ENCODE data around the gene XXYLT1.
"Not testable (repeated sequence)": the region's sequence is repeated elsewhere in the genome, so short reads cannot be mapped to it uniquely, and the experiment has no call there.

The XXYLT1 gene

GRCh38 chr3:195059471-195060216, 211.3 kb downstream of the XXYLT1 start:
- H3K27me3 Mint-ChIP-seq: no peaks in the 10 kb centered on the region
- no peaks in the 10 kb centered on the region for H3K9me3 Mint-ChIP-seq (ENCODE audit: low read depth)
- H3K4me1 Mint-ChIP-seq (ENCODE audit: low read depth): no peaks in the 10 kb centered on the region
- no peak overlapping the region for H3K4me3 Mint-ChIP-seq
- H3K27ac Mint-ChIP-seq: no peak overlapping the region
- no peaks in the 10 kb centered on the region for H3K36me3 Mint-ChIP-seq

GRCh38 chr3:195059006-195059350, 212.0 kb downstream of the XXYLT1 start:
- Mint-ChIP-seq H3K27me3 (no peaks in the 10 kb centered on the region), H3K36me3 (no peaks in the 10 kb centered on the region), H3K9me3 (ENCODE audit: low read depth) (no peaks in the 10 kb centered on the region), H3K4me3 (no peak overlapping the region), H3K4me1 (ENCODE audit: low read depth) (no peaks in the 10 kb centered on the region), H3K27ac (no peak overlapping the region)

GRCh38 chr3:195058336-195059005, 212.5 kb downstream of the XXYLT1 start:
- H3K27me3 Mint-ChIP-seq: no peaks in the 10 kb centered on the region
- H3K27ac Mint-ChIP-seq: no peak overlapping the region
- H3K36me3 Mint-ChIP-seq: no peaks in the 10 kb centered on the region
- H3K9me3 Mint-ChIP-seq (ENCODE audit: low read depth): no peaks in the 10 kb centered on the region
- H3K4me1 Mint-ChIP-seq (ENCODE audit: low read depth): no peaks in the 10 kb centered on the region
- H3K4me3 Mint-ChIP-seq: no peak overlapping the region

GRCh38 chr3:195057716-195058115, 213.2 kb downstream of the XXYLT1 start:
- no peaks in the 10 kb centered on the region for H3K4me1 Mint-ChIP-seq (ENCODE audit: low read depth)
- peaks cover 1% of the 10 kb centered on the region for H3K27me3 Mint-ChIP-seq
- no peaks in the 10 kb centered on the region for H3K36me3 Mint-ChIP-seq
- H3K27ac Mint-ChIP-seq: no peak overlapping the region
- no peak overlapping the region for H3K4me3 Mint-ChIP-seq
- H3K9me3 Mint-ChIP-seq (ENCODE audit: low read depth): no peaks in the 10 kb centered on the region

- H3K36me3 Mint-ChIP-seq: no peaks in the 10 kb centered on the region
- peaks cover 1% of the 10 kb centered on the region for H3K27me3 Mint-ChIP-seq
- H3K9me3 Mint-ChIP-seq (ENCODE audit: low read depth): no peaks in the 10 kb centered on the region
- H3K27ac Mint-ChIP-seq: no peak overlapping the region
- H3K4me1 Mint-ChIP-seq (ENCODE audit: low read depth): no peaks in the 10 kb centered on the region
- no peak overlapping the region for H3K4me3 Mint-ChIP-seq
Measured at GRCh38 chr3:195056506-195056905, 214.5 kb downstream of the XXYLT1 start.

GRCh38 chr3:195054311-195054710, 216.6 kb downstream of the XXYLT1 start:
- Mint-ChIP-seq H3K27me3 (peaks cover 1% of the 10 kb centered on the region), H3K9me3 (ENCODE audit: low read depth) (no peaks in the 10 kb centered on the region)

GRCh38 chr3:195052939-195053338, 218.0 kb downstream of the XXYLT1 start:
- H3K27ac Mint-ChIP-seq: no peak overlapping the region
- H3K4me3 Mint-ChIP-seq: no peak overlapping the region
- H3K9me3 Mint-ChIP-seq (ENCODE audit: low read depth): no peaks in the 10 kb centered on the region
- H3K36me3 Mint-ChIP-seq: no peaks in the 10 kb centered on the region
- peaks cover 1% of the 10 kb centered on the region for H3K27me3 Mint-ChIP-seq
- no peaks in the 10 kb centered on the region for H3K4me1 Mint-ChIP-seq (ENCODE audit: low read depth)

More at GRCh38 chr3:195054311-195054710, 216.6 kb downstream of the XXYLT1 start:
- no peaks in the 10 kb centered on the region for H3K4me1 Mint-ChIP-seq (ENCODE audit: low read depth)
- no peak overlapping the region for H3K27ac Mint-ChIP-seq
- H3K4me3 Mint-ChIP-seq: no peak overlapping the region
- H3K36me3 Mint-ChIP-seq: no peaks in the 10 kb centered on the region

GRCh38 chr3:195050296-195050695, 220.7 kb downstream of the XXYLT1 start:
- not testable (repeated sequence) for H3K27ac Mint-ChIP-seq; H3K4me1 Mint-ChIP-seq (ENCODE audit: low read depth); H3K36me3 Mint-ChIP-seq; H3K27me3 Mint-ChIP-seq; H3K4me3 Mint-ChIP-seq; H3K9me3 Mint-ChIP-seq (ENCODE audit: low read depth)

GRCh38 chr3:195048059-195048905, 222.7 kb downstream of the XXYLT1 start:
- no peaks in the 10 kb centered on the region for H3K4me1 Mint-ChIP-seq (ENCODE audit: low read depth)
- no peak overlapping the region for H3K4me3 Mint-ChIP-seq
- H3K27me3 Mint-ChIP-seq: peaks cover under 1% of the 10 kb centered on the region
- H3K27ac Mint-ChIP-seq: no peak overlapping the region
- no peaks in the 10 kb centered on the region for H3K36me3 Mint-ChIP-seq
- H3K9me3 Mint-ChIP-seq (ENCODE audit: low read depth): no peaks in the 10 kb centered on the region

GRCh38 chr3:195047536-195047935, 223.4 kb downstream of the XXYLT1 start:
- Mint-ChIP-seq H3K27ac (no peak overlapping the region), H3K27me3 (no peaks in the 10 kb centered on the region), H3K4me3 (no peak overlapping the region), H3K9me3 (ENCODE audit: low read depth) (no peaks in the 10 kb centered on the region), H3K36me3 (no peaks in the 10 kb centered on the region), H3K4me1 (ENCODE audit: low read depth) (no peaks in the 10 kb centered on the region)

GRCh38 chr3:195046441-195046840, 224.5 kb downstream of the XXYLT1 start:
- H3K9me3 Mint-ChIP-seq (ENCODE audit: low read depth): no peaks in the 10 kb centered on the region
- H3K36me3 Mint-ChIP-seq: no peaks in the 10 kb centered on the region
- no peak overlapping the region for H3K27ac Mint-ChIP-seq
- H3K4me1 Mint-ChIP-seq (ENCODE audit: low read depth): no peaks in the 10 kb centered on the region
- no peak overlapping the region for H3K4me3 Mint-ChIP-seq
- no peaks in the 10 kb centered on the region for H3K27me3 Mint-ChIP-seq

GRCh38 chr3:195045481-195046210, 225.3 kb downstream of the XXYLT1 start:
- H3K4me1 Mint-ChIP-seq (ENCODE audit: low read depth): no peaks in the 10 kb centered on the region
- H3K36me3 Mint-ChIP-seq: no peaks in the 10 kb centered on the region
- no peak overlapping the region for H3K4me3 Mint-ChIP-seq
- H3K27ac Mint-ChIP-seq: no peak overlapping the region
- H3K27me3 Mint-ChIP-seq: no peaks in the 10 kb centered on the region
- H3K9me3 Mint-ChIP-seq (ENCODE audit: low read depth): no peaks in the 10 kb centered on the region

- Mint-ChIP-seq H3K27me3 (no peaks in the 10 kb centered on the region), H3K36me3 (no peaks in the 10 kb centered on the region), H3K4me1 (ENCODE audit: low read depth) (no peaks in the 10 kb centered on the region), H3K4me3 (no peak overlapping the region), H3K9me3 (ENCODE audit: low read depth) (no peaks in the 10 kb centered on the region), H3K27ac (no peak overlapping the region)
Measured at GRCh38 chr3:195044411-195044810, 226.5 kb downstream of the XXYLT1 start.

- no peak overlapping the region for H3K4me3 Mint-ChIP-seq
- H3K27ac Mint-ChIP-seq: no peak overlapping the region
- no peaks in the 10 kb centered on the region for H3K27me3 Mint-ChIP-seq
- H3K4me1 Mint-ChIP-seq (ENCODE audit: low read depth): no peaks in the 10 kb centered on the region
- no peaks in the 10 kb centered on the region for H3K9me3 Mint-ChIP-seq (ENCODE audit: low read depth)
- no peaks in the 10 kb centered on the region for H3K36me3 Mint-ChIP-seq
Measured at GRCh38 chr3:195043607-195044339, 227.2 kb downstream of the XXYLT1 start.
